Activated T-helper 17 cell treated with anti-CD3 and anti-CD28 coated beads, Interleukin-2, amount 50 U/mL, for 72 hours (primary cell): Measurements from ENCODE around the gene APCDD1L. TPM values are rescaled to one million over a fixed set of nuclear protein-coding genes. Genes with fewer than 3 reads are reported as not detected.

Source experiments
- ATAC-seq: fragments of 150-1000 bp; cut with Tn5 transposase; replicated peaks from 2 replicates; pipeline ENCODE4 v1.10.0; 2021; ENCODE audit warnings: mild to moderate bottlenecking, moderate library complexity
- H3K27ac Mint-ChIP-seq: one replicate; pipeline ENCODE4 v1.8.0; 2022; ENCODE audit warnings: mixed read lengths
- H3K27me3 Mint-ChIP-seq: one replicate; pipeline ENCODE4 v1.8.0; 2022; ENCODE audit warnings: mixed read lengths
- H3K36me3 Mint-ChIP-seq: one replicate; pipeline ENCODE4 v1.8.0; 2022; ENCODE audit warnings: low read depth, mild to moderate bottlenecking, mixed read lengths
- H3K4me1 Mint-ChIP-seq: one replicate; pipeline ENCODE4 v1.8.0; 2022; ENCODE audit warnings: mixed read lengths
- H3K4me3 Mint-ChIP-seq: one replicate; pipeline ENCODE4 v1.8.0; 2022; ENCODE audit warnings: mild to moderate bottlenecking, mixed read lengths
- H3K9me3 Mint-ChIP-seq: one replicate; pipeline ENCODE4 v1.8.0; 2022; ENCODE audit warnings: mixed read lengths
- total RNA-seq, 2 donors: library from RNA; stranded (reverse); gene quantifications; one replicate each; pipeline ENCODE4 v1.2.3, GENCODE V29; 2022

The APCDD1L gene
- total RNA-seq, result not detected

- ATAC-seq, result no peak
- Mint-ChIP-seq H3K4me3 (no peak within 1 kb of the TSS), H3K9me3 (no peaks in the 10 kb centered on the region), H3K27me3 (peaks cover 36% of the 10 kb centered on the region), H3K27ac (no peak within 1 kb of the TSS), H3K36me3 (no peaks in the 10 kb centered on the region), H3K4me1 (no peaks in the 10 kb centered on the region)
Measured at GRCh38 chr20:58515233-58516212, at the start of gene APCDD1L. APCDD1L (minus strand) TSS chr20:58515399; CDS start chr20:58514707, 692 bp downstream.

GRCh38 chr20:58559368-58559729 is 44.1 kb upstream of the APCDD1L start:
- Mint-ChIP-seq H3K4me3 (no peak overlapping the region), H3K9me3 (no peaks in the 10 kb centered on the region), H3K4me1 (peaks cover 7% of the 10 kb centered on the region)

DNA sequence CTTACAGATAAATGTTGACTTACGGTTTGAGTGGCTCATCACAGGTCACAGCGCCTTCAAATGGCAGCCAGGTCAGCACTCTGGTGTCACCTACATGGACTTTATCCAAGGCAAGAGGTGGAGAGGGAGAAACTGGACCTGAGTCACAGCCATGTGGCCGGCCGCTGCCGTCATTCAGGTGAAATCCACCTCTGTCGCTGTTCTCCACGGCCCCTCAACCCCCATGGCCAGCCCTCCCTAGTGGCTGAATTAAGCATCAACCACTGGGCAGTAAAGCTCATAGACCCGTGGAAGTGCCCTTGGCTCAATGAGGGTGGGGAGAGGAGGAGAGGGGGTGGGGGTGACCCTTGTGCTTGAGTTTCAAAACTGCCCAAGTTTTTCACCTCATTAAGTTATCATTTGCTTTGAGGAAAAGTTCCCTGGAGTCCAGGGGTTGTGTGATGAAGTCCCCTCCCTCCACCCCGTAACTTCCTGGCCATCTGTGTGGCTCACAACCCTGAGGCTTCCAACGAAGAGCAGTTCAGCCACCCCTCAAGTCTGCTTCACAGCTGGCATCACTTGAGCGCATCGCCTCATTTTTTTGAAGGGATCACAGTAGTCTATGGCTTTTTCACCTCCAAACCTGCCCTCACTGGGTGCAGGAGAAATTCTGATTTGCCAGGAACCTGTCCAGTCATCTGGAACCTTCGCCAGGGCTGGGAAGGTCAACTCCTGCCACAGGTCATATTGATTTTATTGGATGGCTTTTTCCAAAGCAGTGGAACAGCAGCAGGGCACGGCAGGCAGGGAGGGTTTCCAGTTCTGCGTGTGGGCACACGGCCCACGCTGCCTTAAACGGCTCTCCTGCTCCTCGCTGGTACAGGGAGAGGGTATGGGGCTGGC is 43.5 kb upstream of the APCDD1L start:
- no peak overlapping the region for H3K27ac Mint-ChIP-seq
- H3K36me3 Mint-ChIP-seq, result no peaks in the 10 kb centered on the region
- H3K4me3 Mint-ChIP-seq, result no peak overlapping the region
- H3K27me3 Mint-ChIP-seq, result peaks cover 18% of the 10 kb centered on the region
- H3K9me3 Mint-ChIP-seq, result no peaks in the 10 kb centered on the region
- peaks cover 7% of the 10 kb centered on the region for H3K4me1 Mint-ChIP-seq
- no peak for ATAC-seq

More at GRCh38 chr20:58559368-58559729, 44.1 kb upstream of the APCDD1L start:
- no peak for ATAC-seq
- H3K36me3 Mint-ChIP-seq, result no peaks in the 10 kb centered on the region
- no peak overlapping the region for H3K27ac Mint-ChIP-seq
- H3K27me3 Mint-ChIP-seq, result peaks cover 16% of the 10 kb centered on the region

GRCh38 chr20:58557733-58558342 is 42.6 kb upstream of the APCDD1L start:
- H3K4me3 Mint-ChIP-seq, result no peak overlapping the region
- H3K27me3 Mint-ChIP-seq, result peaks cover 23% of the 10 kb centered on the region
- peaks cover 7% of the 10 kb centered on the region for H3K4me1 Mint-ChIP-seq
- no peaks in the 10 kb centered on the region for H3K9me3 Mint-ChIP-seq
- no peak overlapping the region for H3K27ac Mint-ChIP-seq
- H3K36me3 Mint-ChIP-seq, result no peaks in the 10 kb centered on the region
- no peak for ATAC-seq

DNA sequence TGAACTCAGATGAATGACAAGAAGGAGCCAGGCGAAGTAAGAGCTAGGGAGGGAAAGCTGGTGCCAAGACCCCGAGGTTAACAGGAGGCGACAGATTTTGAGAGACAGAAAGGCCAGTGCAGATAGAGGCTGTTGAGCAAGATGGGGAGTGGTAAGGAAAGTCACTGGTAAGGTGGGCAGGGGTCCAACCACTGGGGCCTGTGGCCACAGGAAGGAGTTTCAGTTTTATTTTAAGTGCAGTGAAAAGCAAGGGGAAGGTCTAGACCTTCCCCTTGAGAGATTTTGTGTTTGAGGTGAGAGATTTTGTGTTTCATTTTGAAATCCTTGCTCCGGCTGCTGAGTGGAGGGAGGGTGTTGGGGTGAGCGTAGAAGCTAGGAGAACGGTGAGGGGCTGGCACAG is 41.8 kb upstream of the APCDD1L start:
- no peak overlapping the region for H3K4me3 Mint-ChIP-seq
- H3K4me1 Mint-ChIP-seq, result peaks cover 7% of the 10 kb centered on the region
- ATAC-seq, result no peak
- peaks cover 24% of the 10 kb centered on the region for H3K27me3 Mint-ChIP-seq
- H3K27ac Mint-ChIP-seq, result no peak overlapping the region
- H3K9me3 Mint-ChIP-seq, result no peaks in the 10 kb centered on the region
- H3K36me3 Mint-ChIP-seq, result no peaks in the 10 kb centered on the region

DNA sequence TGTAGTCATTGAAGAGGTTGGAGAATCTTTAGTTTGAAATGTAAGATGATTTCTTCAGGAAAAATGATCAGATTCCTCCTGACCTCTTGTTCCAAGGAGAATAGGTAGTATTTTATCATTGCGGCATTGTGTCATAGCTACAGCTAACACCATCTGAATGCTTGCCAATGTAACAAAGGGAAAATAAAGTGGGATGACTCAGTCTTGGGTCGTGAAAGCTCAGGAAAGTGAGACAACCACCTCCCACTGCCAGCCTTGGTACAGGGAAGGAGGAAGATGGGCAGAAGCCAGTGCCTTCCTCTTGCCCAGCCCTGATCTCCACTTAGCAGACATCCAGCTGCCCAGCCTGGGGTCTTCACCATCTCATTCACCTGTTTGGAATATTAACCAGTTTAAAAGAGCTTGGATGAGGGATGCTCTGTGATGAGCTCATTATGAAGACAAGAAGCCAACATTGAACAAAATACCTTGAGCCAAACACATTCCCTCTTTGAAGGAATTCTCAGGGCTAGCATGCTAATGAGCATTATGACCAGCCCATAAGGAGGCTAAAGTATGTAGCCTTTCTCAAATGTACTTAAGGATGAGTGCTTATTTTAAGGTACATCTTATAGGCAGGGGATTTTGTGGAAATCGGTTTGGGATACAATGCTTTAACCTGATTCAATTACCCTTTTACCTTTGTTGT is 40.0 kb upstream of the APCDD1L start:
- Mint-ChIP-seq H3K4me3 (no peak overlapping the region), H3K4me1 (peaks cover 7% of the 10 kb centered on the region), H3K27me3 (peaks cover 27% of the 10 kb centered on the region), H3K27ac (no peak overlapping the region), H3K36me3 (no peaks in the 10 kb centered on the region), H3K9me3 (no peaks in the 10 kb centered on the region)
- no peak for ATAC-seq

DNA sequence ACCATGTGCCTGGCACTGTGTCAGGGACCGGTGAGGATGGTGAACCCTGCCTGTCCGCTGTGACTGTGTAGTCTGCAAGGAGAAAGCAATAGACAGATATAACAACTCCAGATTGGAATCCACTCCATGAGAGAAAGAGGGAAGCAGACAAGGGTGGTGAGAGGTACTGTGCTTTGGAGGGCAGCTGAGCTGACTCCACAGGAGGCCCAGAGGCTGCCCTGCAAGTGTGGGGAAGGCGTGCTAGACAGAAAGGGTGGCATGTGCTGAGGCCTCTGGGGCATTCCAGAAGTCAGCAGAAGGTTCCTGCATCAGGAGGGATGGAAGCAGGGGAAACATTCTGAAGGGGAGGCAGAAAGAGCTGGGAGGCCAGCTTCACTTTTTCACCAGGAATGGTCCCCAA is 39.3 kb upstream of the APCDD1L start:
- no peak for ATAC-seq
- peaks cover 7% of the 10 kb centered on the region for H3K4me1 Mint-ChIP-seq
- no peak overlapping the region for H3K27ac Mint-ChIP-seq
- no peaks in the 10 kb centered on the region for H3K9me3 Mint-ChIP-seq
- peaks cover 31% of the 10 kb centered on the region for H3K27me3 Mint-ChIP-seq
- H3K4me3 Mint-ChIP-seq, result no peak overlapping the region
- no peaks in the 10 kb centered on the region for H3K36me3 Mint-ChIP-seq

- Mint-ChIP-seq H3K4me1 (peaks cover 7% of the 10 kb centered on the region), H3K36me3 (no peaks in the 10 kb centered on the region), H3K4me3 (no peak overlapping the region), H3K27me3 (peaks cover 38% of the 10 kb centered on the region), H3K27ac (no peak overlapping the region), H3K9me3 (no peaks in the 10 kb centered on the region)
- no peak for ATAC-seq
Measured at GRCh38 chr20:58553841-58554240, 38.6 kb upstream of the APCDD1L start.

- Mint-ChIP-seq H3K36me3 (no peaks in the 10 kb centered on the region), H3K9me3 (no peaks in the 10 kb centered on the region), H3K4me3 (no peak overlapping the region), H3K4me1 (peaks cover 7% of the 10 kb centered on the region), H3K27me3 (peaks cover 38% of the 10 kb centered on the region), H3K27ac (no peak overlapping the region)
- ATAC-seq, result no peak
Measured at GRCh38 chr20:58553166-58553696, 38.0 kb upstream of the APCDD1L start.

DNA sequence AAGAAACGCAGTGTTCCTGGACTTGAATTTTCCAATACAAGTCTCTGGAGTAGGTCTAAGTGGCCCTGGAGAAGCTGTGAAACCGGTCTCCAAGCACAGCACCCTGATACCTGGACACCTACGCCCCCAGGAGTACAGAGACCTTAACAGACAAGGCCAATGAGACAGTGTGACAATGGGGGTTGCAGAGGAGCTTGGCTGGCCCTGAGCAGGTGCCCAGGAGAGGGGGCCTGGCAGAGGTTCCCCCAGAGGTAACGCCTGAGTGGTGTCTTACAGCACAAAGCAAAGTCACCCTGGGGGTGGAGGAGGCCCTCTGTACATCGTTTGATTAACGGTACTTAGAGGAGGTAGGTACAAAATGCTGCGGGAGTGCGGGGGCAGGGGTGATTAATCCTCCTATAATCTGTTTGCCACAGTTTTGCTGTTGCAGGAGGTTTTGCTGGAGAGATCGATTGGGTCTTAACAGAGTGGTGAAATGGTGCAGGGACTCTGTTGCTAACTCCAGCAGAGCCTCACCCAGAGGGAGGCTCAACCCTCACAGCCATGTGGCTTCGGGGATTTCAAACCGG is 37.3 kb upstream of the APCDD1L start:
- Mint-ChIP-seq H3K4me3 (no peak overlapping the region), H3K9me3 (no peaks in the 10 kb centered on the region), H3K36me3 (no peaks in the 10 kb centered on the region), H3K27me3 (peaks cover 38% of the 10 kb centered on the region), H3K27ac (no peak overlapping the region), H3K4me1 (peaks cover 7% of the 10 kb centered on the region)
- no peak for ATAC-seq

GRCh38 chr20:58551631-58552030 is 36.4 kb upstream of the APCDD1L start:
- H3K9me3 Mint-ChIP-seq, result no peaks in the 10 kb centered on the region
- H3K4me3 Mint-ChIP-seq, result no peak overlapping the region
- no peaks in the 10 kb centered on the region for H3K4me1 Mint-ChIP-seq
- H3K27ac Mint-ChIP-seq, result no peak overlapping the region
- H3K27me3 Mint-ChIP-seq, result peaks cover 36% of the 10 kb centered on the region
- no peaks in the 10 kb centered on the region for H3K36me3 Mint-ChIP-seq
- ATAC-seq, result no peak

DNA sequence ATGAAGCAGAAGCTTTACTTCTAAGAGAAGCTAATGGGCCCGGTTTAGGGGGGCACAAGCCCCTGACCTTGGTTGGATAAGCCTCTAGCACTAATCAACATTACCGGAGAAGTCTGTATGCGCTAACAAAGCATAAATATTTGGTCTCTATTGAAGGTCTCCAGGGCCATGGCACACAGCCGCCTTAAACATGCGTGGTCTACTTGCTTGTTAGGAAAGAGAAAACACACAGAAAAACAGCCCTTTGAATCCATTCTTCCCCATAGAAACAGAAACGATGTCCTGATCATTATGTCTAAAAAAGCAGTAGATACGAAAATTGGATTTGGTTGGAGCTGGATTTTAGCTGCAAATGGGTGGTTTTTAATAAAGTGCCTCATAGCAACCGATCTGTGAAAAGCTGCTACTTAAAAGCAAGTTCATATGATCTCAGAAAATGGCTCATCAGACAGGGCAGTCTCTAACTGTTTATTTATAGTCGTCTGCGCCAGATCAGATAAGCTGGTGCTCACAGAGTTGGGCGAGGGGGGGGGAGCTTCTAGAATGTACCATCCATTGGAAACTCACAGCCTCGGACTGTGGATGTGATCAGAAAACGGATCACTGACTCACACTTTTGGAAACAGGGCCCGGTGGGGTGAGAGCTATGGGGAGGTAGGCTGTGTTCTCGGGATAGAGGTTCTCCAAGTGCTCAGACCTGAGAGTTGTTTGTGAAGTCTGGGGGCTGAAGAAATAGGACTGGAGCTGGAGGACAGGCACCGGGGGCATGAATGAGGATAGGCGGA is 35.3 kb upstream of the APCDD1L start:
- no peak for ATAC-seq
- no peak overlapping the region for H3K4me3 Mint-ChIP-seq
- no peaks in the 10 kb centered on the region for H3K36me3 Mint-ChIP-seq
- H3K27ac Mint-ChIP-seq, result no peak overlapping the region
- peaks cover 32% of the 10 kb centered on the region for H3K27me3 Mint-ChIP-seq
- no peaks in the 10 kb centered on the region for H3K9me3 Mint-ChIP-seq
- no peaks in the 10 kb centered on the region for H3K4me1 Mint-ChIP-seq
